Duodenal mucosa (tissue), 2 donors: Measurements from ENCODE around the gene CLMP.

Experiments
- H3K27ac ChIP-seq: one replicate; pipeline ENCODE4 v1.7.0; 2013; ENCODE audit warnings: low read depth, low read length
- H3K27me3 ChIP-seq, 2 donors: one replicate each; pipeline ENCODE4 v1.7.0; 2013; ENCODE audit warnings: low read length in 2 of 2, control low read depth in 1 of 2; ENCODE audit not compliant: insufficient read depth in 2 of 2, control insufficient read depth in 1 of 2
- H3K36me3 ChIP-seq, 2 donors: one replicate each; pipeline ENCODE4 v1.7.0; 2013; ENCODE audit warnings: low read length in 2 of 2, control low read depth in 1 of 2; ENCODE audit not compliant: insufficient read depth in 2 of 2, control insufficient read depth in 1 of 2
- H3K4me1 ChIP-seq, 2 donors: one replicate each; pipeline ENCODE4 v1.7.0; 2013; ENCODE audit warnings: low read length in 2 of 2, control low read depth in 1 of 2; ENCODE audit not compliant: insufficient read depth in 2 of 2, control insufficient read depth in 1 of 2
- H3K4me3 ChIP-seq, 2 donors: one replicate each; pipeline ENCODE4 v1.7.0; 2013; ENCODE audit warnings: low read length in 2 of 2, low read depth in 1 of 2
- H3K9ac ChIP-seq, 2 donors: one replicate each; pipeline ENCODE4 v1.7.0; 2013; ENCODE audit warnings: low read length in 2 of 2, low read depth in 1 of 2
- H3K9me3 ChIP-seq, 2 donors: one replicate each; pipeline ENCODE4 v1.7.0; 2013; ENCODE audit warnings: low read length in 2 of 2, control low read depth in 1 of 2; ENCODE audit not compliant: control insufficient read depth in 1 of 2

CLMP gene

DNA sequence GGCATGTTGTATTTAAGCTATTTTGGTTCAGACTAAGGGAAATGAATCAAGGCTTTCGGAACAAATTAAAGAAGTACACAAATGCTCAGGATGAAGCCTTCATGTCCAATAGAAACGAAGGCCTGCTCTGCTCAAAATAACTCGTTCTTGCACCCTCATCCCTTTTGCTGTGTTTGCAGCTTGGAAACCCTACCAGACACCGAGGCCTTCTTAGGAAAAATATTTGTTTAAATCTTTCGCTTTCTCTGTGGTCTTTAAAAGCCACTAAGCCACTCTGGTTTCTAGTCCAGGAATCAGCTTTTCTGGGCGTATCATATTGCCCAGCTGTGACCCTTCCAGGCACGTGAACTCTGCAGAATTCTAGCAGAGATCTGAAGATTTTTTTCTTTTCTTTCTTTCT, 72.2 kb downstream of the CLMP start:
- H3K9ac ChIP-seq = no peak overlapping the region

DNA sequence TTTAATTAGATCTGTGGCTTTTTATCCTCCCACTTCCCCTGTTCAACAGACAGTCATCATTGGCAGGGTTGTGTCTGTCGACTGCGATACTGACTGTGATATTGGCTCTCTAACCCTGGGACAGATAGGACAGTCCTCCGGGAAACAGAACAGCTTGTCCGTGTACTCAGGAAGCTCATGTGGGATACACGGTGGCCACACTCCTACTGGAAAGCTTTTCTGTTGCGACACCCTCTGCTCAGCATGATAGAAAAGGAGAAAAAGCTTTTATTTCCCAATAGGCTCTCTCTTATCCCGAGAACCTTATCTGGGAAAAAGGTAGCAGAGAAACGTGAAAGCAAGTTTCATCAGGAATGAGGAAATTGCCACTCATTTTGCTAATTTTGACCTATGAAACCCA, 72.7 kb downstream of the CLMP start:
- H3K4me1 ChIP-seq = peaks cover 0 to 12% of the 10 kb centered on the region in 2 donors
- no peaks in the 10 kb centered on the region for H3K9me3 ChIP-seq
- H3K9ac ChIP-seq = peak overlapping the region in 1 of 2 donors; percentile 4
- H3K27me3 ChIP-seq = no peaks in the 10 kb centered on the region
- H3K4me3 ChIP-seq = no peak overlapping the region
- no peaks in the 10 kb centered on the region for H3K36me3 ChIP-seq
- no peak overlapping the region for H3K27ac ChIP-seq

More for the DNA sequence above, 72.2 kb downstream of the CLMP start:
- no peak overlapping the region for H3K4me3 ChIP-seq
- no peak overlapping the region for H3K27ac ChIP-seq
- H3K4me1 ChIP-seq = peaks cover 0 to 12% of the 10 kb centered on the region in 2 donors
- no peaks in the 10 kb centered on the region for H3K27me3 ChIP-seq
- no peaks in the 10 kb centered on the region for H3K9me3 ChIP-seq
- no peaks in the 10 kb centered on the region for H3K36me3 ChIP-seq

DNA sequence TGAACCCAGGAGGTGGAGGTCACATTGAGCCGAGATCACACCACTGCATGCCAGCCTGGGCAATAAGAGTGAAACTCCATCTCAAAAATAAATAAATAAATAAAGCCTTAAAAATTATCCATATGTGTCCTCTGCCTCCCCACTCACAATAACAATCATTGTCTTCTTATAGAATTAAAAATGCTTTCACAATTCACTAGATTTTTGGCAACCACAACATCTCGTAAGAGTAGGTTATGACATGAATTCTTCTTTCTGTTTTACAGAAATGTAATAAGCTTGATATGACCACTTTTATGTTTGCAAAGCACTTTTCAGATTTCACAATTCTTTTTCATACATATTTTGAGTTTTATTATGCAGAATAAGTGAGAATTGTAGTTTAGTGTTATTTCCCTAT, 78.6 kb downstream of the CLMP start:
- Histone ChIP-seq H3K4me3 (no peak overlapping the region), H3K9me3 (peaks cover 4 to 5% of the 10 kb centered on the region in 2 donors), H3K27ac (no peak overlapping the region), H3K36me3 (no peaks in the 10 kb centered on the region), H3K27me3 (no peaks in the 10 kb centered on the region), H3K9ac (no peak overlapping the region), H3K4me1 (no peaks in the 10 kb centered on the region)

DNA sequence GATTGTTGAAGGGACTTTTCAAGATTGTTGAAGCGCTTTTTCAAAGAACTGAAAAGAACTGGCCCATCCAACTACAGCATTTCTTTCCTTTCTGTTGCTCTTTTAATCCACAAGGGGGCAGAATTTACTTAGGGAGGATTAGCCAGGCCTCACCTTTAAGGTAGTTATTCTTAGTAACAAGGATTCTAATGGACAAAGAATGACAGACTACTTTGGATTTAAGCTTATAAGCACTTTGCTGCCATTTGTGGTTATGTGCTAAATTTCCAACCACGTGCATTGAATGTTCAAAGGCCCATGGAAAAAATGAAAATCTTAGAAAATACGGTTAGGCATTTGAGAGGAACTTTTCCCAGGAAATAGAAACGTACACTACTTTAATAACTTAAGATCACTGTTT, 83.6 kb downstream of the CLMP start:
- H3K27me3 ChIP-seq = no peaks in the 10 kb centered on the region

DNA sequence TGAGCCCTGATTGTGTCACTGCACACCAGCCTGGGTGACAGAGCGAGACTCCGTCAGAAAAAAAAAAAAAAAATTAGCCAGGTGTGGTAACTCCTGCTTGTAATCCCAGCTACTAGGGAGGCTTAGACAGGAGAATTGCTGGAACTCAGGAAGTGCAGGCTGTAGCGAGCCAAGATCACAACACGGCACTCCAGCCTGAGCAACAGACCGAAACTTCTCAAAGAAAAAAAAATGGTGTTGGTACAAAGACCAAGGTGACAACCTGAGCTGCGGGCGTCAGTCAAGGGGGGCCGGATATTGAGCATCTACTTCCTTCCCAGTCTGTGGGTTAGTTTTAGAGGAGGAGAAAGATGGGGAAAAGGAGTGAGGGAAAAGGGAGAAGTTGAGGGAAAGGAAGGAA, 84.7 kb downstream of the CLMP start:
- Histone ChIP-seq H3K4me1 (no peaks in the 10 kb centered on the region), H3K27ac (no peak overlapping the region), H3K9me3 (no peaks in the 10 kb centered on the region)

More for the DNA sequence above, 83.6 kb downstream of the CLMP start:
- H3K9ac ChIP-seq = no peak overlapping the region
- no peaks in the 10 kb centered on the region for H3K36me3 ChIP-seq
- peaks cover 4 to 5% of the 10 kb centered on the region in 2 donors for H3K9me3 ChIP-seq
- H3K27ac ChIP-seq = no peak overlapping the region
- H3K4me1 ChIP-seq = no peaks in the 10 kb centered on the region
- no peak overlapping the region for H3K4me3 ChIP-seq

DNA sequence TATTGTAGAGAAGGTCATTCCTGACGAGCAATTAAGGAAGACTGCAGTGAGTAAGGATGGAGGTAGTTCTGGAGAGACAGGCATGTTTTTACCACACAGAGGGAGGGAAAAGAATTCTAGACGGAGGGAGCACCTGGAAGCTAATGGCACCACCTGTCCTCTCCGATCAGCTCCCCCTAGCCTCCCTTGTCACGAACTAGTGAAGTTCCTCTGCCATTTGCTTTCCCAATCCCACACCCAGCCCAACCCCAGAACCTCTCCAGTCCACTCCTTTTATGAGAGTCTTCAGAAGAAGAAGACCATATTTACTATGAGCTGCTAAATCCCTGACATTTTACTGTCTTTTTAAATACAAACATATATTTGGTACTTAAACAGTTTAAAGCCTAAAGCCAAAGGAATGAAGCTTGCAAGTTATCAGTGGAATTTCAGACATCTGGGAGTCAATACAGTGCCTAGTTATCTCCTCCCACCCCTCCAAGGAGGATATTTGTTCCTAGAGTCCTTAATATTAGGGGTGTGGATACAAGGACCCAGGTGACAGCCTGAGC, 87.0 kb downstream of the CLMP start:
- Histone ChIP-seq H3K27me3 (no peaks in the 10 kb centered on the region), H3K36me3 (no peaks in the 10 kb centered on the region), H3K4me1 (peaks cover 0 to 3% of the 10 kb centered on the region in 2 donors), H3K4me3 (no peak overlapping the region), H3K27ac (no peak overlapping the region), H3K9me3 (no peaks in the 10 kb centered on the region), H3K9ac (no peak overlapping the region)

More for the DNA sequence above, 84.7 kb downstream of the CLMP start:
- Histone ChIP-seq H3K27me3 (no peaks in the 10 kb centered on the region), H3K4me3 (peak overlapping the region in 1 of 2 donors; percentile 34), H3K36me3 (no peaks in the 10 kb centered on the region), H3K9ac (no peak overlapping the region)

DNA sequence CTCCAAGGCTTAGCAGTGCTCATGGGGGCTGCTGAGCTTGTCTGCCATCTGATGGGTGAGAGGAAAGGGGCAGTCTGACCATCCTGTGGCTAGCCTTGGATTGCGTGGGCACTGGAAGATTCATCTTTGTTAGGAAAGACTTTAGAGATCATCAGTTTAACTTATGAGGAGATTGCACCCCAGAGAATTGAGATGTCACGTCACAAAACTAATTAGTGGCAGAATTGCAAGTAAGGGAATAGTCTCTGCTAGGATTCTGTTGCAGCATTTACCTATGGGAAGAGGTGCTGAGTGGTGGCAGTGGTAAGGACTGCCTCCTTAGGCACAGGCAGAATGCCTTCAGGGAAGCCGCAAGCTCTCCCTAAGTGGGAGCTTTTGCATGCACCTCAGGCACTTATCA, 90.4 kb downstream of the CLMP start:
- H3K9me3 ChIP-seq = no peaks in the 10 kb centered on the region
- peaks cover 0 to 3% of the 10 kb centered on the region in 2 donors for H3K4me1 ChIP-seq
- no peak overlapping the region for H3K27ac ChIP-seq

DNA sequence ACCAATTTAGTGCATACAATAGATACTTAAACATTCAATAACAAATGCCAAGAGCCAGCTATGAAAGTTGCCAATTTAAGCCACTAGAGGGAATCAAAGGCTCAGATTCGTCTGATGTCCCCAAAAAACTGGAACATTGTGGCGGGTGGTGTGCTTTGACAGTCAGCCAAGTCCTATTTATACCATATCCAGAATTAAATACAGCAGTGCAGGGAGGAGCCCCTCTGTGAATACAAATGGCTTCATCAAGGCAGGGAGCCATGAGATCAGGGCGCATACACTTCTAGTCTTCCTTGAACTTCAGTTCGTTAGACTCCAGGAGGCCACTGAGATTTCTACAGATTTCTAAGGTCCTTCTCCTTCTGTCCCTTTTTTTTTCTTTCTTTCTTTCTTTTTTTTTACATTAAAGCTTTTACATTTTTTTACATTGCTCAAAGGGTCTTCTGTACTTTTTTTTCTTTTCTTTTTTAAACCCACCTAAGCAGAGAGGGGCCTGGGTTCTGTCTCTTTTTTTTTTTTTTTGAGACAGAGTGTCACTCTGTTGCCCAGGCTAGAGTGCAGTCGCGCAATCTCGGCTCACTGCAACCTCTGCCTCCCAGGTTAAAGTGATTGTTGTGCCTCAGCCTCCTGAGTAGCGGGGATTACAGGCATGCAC, 91.6 kb downstream of the CLMP start:
- Histone ChIP-seq H3K27me3 (no peaks in the 10 kb centered on the region), H3K27ac (no peak overlapping the region), H3K4me3 (no peak overlapping the region), H3K36me3 (no peaks in the 10 kb centered on the region), H3K9ac (no peak overlapping the region), H3K4me1 (peaks cover 0 to 3% of the 10 kb centered on the region in 2 donors), H3K9me3 (no peaks in the 10 kb centered on the region)

More for the DNA sequence above, 90.4 kb downstream of the CLMP start:
- Histone ChIP-seq H3K27me3 (no peaks in the 10 kb centered on the region), H3K9ac (no peak overlapping the region), H3K36me3 (no peaks in the 10 kb centered on the region), H3K4me3 (no peak overlapping the region)

DNA sequence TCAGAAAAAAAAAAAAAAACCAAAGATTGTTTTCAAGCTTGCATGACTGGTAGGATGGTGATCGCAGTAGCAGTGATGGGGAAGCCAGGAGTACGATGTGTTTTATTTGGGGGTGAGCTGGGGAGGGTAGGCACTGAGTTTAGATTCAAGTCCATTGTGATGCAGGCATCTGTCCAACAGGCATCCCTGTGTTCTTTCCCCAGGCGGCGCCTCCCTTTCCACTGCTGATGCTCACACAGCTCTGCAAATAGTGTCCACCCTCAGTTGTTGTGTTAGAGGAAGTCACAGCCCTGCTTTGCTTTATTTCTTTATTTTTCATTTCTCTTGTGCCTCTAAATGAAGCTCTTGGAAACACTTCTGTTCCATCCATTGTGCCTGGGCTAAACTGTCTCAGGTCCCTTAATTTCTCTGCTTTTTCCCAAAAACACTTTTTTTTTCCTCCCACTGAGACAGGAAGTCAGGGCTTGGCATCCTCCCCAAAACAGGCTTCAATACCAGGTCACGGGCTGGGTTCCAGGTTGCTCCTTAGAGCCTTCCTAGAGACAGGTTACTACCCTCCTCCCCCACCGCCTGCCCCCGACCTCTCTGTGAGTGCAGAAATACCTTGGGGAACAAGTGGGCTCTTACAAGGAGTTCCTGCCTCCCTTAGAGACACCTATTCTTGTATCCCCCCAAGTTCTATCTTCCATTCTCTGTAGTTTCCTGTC, 94.5 kb downstream of the CLMP start:
- H3K4me1 ChIP-seq = peaks cover 0 to 3% of the 10 kb centered on the region in 2 donors
- H3K27ac ChIP-seq = no peak overlapping the region
- H3K4me3 ChIP-seq = no peak overlapping the region
- no peaks in the 10 kb centered on the region for H3K9me3 ChIP-seq
- H3K36me3 ChIP-seq = no peaks in the 10 kb centered on the region
- no peak overlapping the region for H3K9ac ChIP-seq
- H3K27me3 ChIP-seq = no peaks in the 10 kb centered on the region

DNA sequence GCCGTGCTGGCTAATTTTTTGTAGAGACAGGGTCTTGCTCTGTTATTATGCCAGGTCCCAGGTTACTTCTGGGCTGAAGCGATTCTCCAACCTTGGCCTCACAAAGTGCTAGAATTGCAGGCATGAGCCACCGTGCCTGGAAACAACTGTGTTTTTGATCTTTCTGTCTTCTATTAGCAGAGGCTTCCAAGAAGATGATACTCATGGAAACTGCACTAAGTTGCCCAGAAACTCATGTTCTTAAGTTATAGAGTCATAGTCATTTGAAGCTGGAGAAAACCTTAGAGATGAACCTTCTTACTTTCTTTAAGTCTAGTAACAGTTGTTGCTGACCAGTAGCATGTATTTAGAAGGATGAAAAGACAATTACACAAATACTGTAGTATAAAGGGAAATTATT, 96.1 kb downstream of the CLMP start:
- H3K9me3 ChIP-seq = no peaks in the 10 kb centered on the region
- no peaks in the 10 kb centered on the region for H3K36me3 ChIP-seq
- peaks cover 0 to 3% of the 10 kb centered on the region in 2 donors for H3K4me1 ChIP-seq
- no peaks in the 10 kb centered on the region for H3K27me3 ChIP-seq
- H3K27ac ChIP-seq = no peak overlapping the region
- no peak overlapping the region for H3K9ac ChIP-seq
- H3K4me3 ChIP-seq = no peak overlapping the region
